GM12878 (cell line): Measurements from ENCODE around the gene LSM14A.

ENCODE experiments used
- ATF3 ChIP-seq: IDR thresholded peaks from 2 replicates; pipeline ENCODE4 v1.6.1; 2011; ENCODE audit warnings: low read depth, mild to moderate bottlenecking, low read length, moderate library complexity, borderline replicate concordance; ENCODE audit errors: extremely low read depth
- CTCF ChIP-seq, 3 experiments: IDR thresholded peaks in 2 of 3; conservative IDR thresholded peaks in 1 of 3; 2 replicates each; pipeline ENCODE4 v1.5.1; 2011; ENCODE audit warnings: low read depth in 3 of 3, low read length in 3 of 3, mild to moderate bottlenecking in 3 of 3, control low read depth in 2 of 3, moderate library complexity in 2 of 3, inconsistent platforms in 1 of 3, mixed read lengths in 1 of 3; ENCODE audit not compliant: control insufficient read depth in 2 of 3, insufficient read depth in 1 of 3; ENCODE audit errors: extremely low read depth in 1 of 3
- E2F8 ChIP-seq: fragments of 450-650 bp; IDR thresholded peaks from 2 replicates; pipeline ENCODE4 v1.6.1; 2018; ENCODE audit warnings: mild to moderate bottlenecking, low read depth, moderate library complexity; ENCODE audit not compliant: partially characterized antibody
- FOXM1 ChIP-seq: IDR thresholded peaks from 2 replicates; pipeline ENCODE4 v1.6.1; 2012; ENCODE audit warnings: low read depth, mild to moderate bottlenecking, inconsistent platforms, low read length, moderate library complexity
- GABPA ChIP-seq: IDR thresholded peaks from 2 replicates; pipeline ENCODE4 v1.6.1; 2014; ENCODE audit warnings: antibody characterized with exemption, low read depth, mild to moderate bottlenecking, inconsistent platforms
- IKZF2 ChIP-seq, 2 experiments: fragments of 450-650 bp; IDR thresholded peaks; 2 replicates each; pipeline ENCODE4 v1.6.1; 2017; ENCODE audit warnings: mild to moderate bottlenecking in 2 of 2, moderate library complexity in 2 of 2
- MEF2A ChIP-seq: IDR thresholded peaks from 2 replicates; pipeline ENCODE4 v1.6.1; 2011; ENCODE audit warnings: low read depth, mild to moderate bottlenecking, low read length, moderate library complexity; ENCODE audit not compliant: insufficient read depth
- NFYB ChIP-seq: IDR thresholded peaks from 2 replicates; pipeline ENCODE4 v1.6.1; 2011; ENCODE audit warnings: low read depth, mild to moderate bottlenecking, low read length, improper control_type of control experiment, moderate library complexity; ENCODE audit not compliant: insufficient read depth
- POLR2A ChIP-seq: IDR thresholded peaks from 2 replicates; pipeline ENCODE4 v1.6.1; 2011; ENCODE audit warnings: low read depth, mild to moderate bottlenecking, low read length
- REST ChIP-seq: IDR thresholded peaks from 2 replicates; pipeline ENCODE4 v1.6.1; 2012; ENCODE audit warnings: mild to moderate bottlenecking, low read depth, low read length
- ZBED1 ChIP-seq: IDR thresholded peaks from 2 replicates; pipeline ENCODE4 v1.6.1; 2016; ENCODE audit warnings: borderline replicate concordance
- ZBTB40 ChIP-seq: fragments of 450-650 bp; IDR thresholded peaks from 2 replicates; pipeline ENCODE4 v1.6.1; 2016; ENCODE audit warnings: mild to moderate bottlenecking, moderate library complexity, borderline replicate concordance
- ZZZ3 ChIP-seq: IDR thresholded peaks from 2 replicates; pipeline ENCODE4 v1.6.1; 2011; ENCODE audit warnings: low read depth; ENCODE audit not compliant: control insufficient read depth, insufficient read length

GRCh38 chr19:34181111-34181864, 9.0 kb downstream of the LSM14A start:
- TF ChIP-seq REST (no peak), ZBED1 (no peak), GABPA (no peak), IKZF2 (IDR thresholded peaks at IDR 0.05) (no peak), ATF3 (no peak), FOXM1 (no peak), ZZZ3 (no peak), CTCF (IDR thresholded peaks at IDR 0.05 in 2 of 3, conservative IDR thresholded peaks at IDR 0.05 in 1 of 3; ENCODE audit: control insufficient read depth in 2 of 3, extremely low read depth in 1 of 3, insufficient read depth in 1 of 3, low read depth in 3 of 3, low read length in 3 of 3) (no peak), MEF2A (no peak), ZBTB40 (no peak), NFYB (no peak), POLR2A (no peak), E2F8 (no peak)
